NCI-H2196 treated with DMSO at 0.1 percent for 48 hours (cell line): Measurements from ENCODE around the gene GNG3.
"Not testable (repeated sequence)": the region's sequence is repeated elsewhere in the genome, so short reads cannot be mapped to it uniquely, and the experiment has no call there.

ENCODE experiments used
- DNase-seq: peaks from one replicate; lab custom pipeline; 2025; ENCODE audit not compliant: unreplicated experiment; lab: John Stamatoyannopoulos, UW

Gene GNG3

DNA sequence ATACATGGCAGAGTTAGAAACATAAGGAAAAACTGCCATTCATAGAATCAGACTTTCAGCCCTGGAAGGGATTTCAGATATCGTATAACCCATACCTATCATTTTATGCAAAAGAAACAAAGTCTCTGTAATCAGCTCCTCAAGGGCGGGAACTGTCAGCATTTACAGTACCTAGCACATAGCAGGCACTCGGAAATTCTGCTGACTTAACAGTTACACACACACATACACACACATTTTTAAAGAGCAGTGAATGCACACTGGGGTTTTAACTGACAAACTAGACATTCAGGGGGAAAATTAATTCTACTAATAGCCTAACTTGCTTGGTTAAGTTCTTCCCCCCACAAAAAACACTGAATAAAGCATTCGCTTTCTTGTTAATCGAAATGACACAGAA is 8.7 kb downstream of the GNG3 start:
- DNase-seq: no peak

DNA sequence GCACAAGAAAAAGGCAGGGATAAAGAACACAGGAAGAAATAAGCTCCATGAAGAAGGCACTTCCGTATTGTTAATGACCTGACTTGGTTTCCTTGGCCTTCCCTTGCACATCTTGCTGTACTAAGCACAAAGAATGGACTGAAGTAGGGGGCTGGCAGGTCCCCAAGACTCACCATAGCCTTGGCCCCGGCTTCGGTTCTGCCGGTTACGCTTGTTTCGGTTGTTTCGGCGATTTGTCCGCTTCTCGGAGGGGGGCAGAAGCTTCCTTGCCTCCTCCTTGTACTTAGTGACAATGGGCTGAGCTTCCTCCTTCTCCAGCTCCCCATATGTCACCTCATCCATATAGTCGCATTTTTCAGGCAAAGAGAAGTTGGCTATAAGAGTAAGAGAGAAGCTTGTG is 9.3 kb downstream of the GNG3 start:
- no peak for DNase-seq

DNA sequence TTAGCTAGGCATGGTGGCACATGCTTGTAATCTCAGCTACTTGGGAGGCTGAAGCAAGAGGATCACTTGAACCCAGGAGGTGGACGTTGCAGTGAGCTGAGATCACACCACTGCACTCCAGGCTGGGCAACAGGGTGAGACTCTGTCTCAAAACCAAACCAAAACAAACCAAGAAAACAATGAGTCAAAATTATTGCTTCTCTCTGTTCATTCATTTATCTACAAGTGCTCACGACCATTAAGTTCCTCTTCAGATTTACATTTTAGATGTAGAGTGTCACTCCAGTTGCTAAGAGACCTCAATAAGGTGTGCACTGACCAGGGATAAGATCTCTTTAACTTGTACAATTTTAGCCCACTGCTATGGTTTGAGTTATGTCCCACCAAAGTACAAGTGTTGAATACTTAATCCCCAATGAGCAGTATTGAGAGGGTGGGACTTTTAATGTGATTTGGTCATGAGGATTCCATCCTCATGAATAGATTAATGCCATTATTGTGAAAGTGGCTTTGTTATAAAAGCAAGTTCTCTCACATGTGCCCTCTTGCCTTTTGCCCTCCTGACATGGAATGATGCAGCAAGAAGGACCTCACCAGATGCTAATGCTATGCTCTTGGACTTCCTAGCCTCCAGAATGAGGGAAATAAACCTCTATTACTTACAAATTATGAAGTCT is 12.0 kb downstream of the GNG3 start:
- DNase-seq: no peak

DNA sequence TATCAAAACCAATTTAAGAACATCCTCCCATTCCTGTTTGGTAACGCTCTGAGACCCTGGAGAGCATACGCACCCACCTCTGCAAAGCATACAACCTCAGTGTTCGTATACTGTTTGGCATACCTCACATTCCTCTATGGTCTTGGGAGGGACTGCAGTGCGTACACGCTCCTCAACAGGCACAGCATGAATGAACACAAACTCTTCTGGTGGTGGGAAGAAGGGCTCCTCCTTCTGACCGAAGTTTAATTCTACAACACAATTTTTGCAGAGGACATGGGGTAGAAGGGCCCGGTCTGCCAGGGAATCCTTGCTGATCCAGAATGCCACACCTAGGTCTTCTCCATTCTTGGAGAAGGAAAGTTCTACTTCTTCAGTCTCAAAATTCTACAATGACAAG is 14.5 kb downstream of the GNG3 start:
- no peak for DNase-seq

DNA sequence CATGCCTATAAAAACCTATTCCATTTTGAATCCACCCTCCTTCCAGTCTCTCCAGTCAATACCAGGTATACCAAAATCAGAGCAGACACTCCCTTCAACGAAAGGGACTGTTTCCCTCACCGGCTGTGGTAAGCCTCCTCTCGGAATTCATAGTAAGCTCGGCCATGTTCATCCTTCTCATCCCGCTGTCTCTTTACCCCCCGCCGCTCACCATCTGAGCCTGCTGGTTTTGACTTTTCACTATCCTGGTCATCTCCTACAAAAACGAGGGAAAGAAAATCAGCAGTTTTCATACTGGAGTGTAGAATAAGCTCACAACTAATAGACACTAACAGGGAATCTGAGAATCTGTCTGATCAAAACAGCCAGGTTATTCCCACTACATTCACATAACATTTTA is 16.7 kb downstream of the GNG3 start:
- no peak for DNase-seq

DNA sequence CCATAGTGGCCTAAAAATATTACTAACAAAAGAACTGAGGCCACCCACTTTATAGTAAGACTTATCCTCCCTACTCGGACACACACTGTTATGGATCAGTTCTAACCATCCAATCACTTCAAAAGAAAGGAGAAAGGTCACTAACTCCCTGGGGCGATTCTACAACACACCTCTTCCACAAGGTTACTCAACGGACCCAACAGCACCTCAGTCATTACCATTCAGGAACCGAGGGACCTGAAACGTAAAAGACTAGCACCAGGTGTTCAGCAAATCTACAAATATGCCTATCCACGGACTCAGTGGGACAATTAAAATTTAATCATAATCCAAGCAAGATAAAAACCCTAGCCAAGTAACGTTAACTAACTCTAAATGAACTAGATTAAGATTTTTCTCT is 18.2 kb downstream of the GNG3 start:
- DNase-seq: no peak

DNA sequence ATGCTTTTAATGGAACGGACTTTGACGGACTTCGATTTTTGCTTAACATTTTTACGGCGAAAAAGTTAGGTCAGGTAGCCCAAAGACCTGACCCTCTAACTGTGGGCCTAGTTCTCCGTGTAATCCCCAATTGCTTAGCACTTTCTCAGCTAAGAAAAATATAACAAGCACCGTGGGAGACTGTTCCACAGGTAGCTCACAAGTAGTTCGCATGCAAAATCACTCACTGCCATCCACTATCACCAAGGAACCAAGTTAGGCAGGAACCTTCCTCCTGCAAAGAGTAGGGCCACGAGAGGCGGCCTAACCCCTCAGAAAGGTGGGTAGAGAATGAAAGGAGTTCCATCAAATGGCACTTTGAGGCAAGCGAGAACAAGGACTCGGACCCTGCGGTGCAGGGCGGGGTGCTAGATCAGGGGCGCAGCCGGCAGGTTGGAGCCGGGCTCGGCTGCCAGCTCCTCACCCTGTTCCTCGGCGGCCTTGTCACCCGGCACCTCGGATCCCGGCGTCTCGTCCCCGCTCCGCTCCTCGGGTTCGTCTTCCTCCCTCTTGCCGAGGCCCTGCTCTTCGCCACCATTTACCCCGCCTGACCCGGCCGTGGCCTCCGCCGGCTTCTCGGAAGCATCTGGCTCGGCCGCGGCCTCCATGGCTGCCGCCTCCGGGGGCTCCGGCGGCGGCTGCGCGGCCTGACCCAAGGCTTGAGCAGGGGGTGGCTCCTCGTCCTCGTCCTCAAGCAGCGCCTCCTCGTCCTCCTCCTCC is 18.9 kb downstream of the GNG3 start:
- no peak for DNase-seq

DNA sequence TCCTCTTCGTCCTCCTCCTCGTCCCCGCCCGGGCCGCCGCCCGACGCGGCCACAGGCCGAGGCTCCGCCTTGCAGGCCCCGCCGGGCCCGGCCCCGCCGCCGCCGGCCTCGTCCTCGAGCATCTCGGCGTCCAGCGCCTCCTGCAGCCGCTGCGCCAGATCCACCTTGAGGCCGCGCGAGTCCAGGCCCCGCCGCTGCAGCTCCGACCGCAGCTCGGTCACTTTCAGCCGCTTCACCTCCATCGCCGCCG is 19.4 kb downstream of the GNG3 start:
- no peak for DNase-seq

DNA sequence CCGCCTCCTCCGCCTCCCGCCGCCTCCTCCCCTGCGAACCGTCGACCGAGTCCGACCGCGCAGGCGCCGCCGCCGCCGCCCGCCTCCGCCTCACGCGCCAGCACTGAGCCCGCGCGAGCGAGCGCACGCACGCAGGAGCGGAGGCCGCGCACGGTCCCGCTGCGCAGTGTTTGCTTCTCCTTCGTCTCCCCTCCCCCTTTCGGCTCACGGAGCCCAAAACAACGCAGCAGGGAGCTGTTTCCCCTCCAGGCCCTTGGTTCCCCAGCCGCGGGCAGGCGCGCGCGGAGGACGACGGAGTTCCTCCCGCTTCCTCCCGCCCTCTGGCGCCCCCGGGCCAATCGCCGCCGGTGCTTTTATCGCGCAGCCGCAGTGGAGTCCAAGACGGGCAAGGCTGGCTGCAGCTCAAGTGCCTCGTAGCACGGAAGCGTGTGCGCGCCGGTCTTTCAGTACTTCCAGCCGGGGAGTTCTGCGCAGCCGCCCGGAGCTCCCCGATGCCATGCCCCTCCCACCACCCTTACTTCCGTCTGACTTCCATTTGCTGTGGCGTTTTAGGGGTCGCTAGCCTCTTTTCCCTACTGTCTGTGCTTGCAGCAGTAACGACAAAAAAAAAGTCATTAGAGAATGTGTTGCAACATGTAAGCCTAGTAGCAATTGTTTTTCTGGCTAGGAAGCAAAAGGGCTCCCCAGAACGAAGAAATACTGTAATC is 19.8 kb downstream of the GNG3 start, which contains the start of gene HNRNPUL2:
HNRNPUL2 (minus strand) TSS at position 293 of the 707 bp plus-strand sequence. CDS start 301 bp downstream, outside the sequence.
- DNase-seq: peak; percentile 98

DNA sequence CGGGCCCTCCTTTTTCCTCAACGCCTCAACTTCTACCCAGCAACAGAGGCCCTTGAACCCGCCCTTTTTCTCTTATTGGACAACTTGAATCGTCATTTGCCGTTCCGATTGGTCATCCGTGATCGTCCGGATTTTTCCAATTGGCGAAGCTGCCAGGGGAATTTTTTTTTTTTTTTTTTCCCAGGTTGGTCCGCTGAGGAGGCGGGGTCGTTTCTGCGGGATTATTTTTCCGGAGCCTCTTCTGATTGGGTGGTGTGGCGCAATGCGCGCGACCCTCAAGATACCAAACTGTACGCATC is 20.3 kb downstream of the GNG3 start:
- peak; percentile 98 for DNase-seq

DNA sequence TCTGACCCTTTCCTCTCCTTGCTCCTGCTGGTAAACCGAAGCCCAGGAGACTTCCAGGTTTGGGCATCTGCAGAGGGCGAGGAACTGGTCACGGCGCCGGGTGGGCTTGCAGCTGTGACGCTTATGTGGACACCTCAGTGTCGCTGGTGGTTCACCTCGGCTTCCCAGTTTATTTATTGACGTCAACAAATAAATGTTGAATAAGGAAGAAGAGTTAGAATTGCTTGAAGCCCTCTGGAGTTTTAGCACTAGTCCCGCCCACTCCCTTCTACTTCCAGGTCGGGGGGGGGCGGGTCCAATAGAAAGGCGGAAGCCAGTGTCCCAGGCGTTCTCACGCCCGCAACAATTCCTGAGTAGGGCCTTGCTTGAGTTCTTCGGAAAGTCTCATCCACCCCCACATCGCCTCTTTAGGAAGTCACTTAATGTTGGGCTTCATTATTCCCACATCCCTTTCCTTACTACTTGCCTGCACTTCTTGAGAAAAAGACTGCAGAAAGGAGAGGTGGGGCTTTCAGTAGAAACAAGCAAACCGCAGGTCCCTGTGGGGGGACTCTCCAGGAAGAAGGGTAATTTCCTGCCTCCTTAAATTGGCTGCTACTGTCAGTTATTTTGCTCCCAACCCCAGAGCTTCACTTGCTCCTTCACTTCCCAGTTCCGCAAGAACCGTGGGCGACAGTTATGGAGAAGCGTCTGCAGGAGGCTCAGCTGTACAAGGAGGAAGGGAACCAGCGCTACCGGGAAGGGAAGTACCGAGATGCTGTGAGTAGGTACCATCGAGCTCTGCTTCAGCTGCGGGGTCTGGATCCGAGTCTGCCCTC is 20.9 kb downstream of the GNG3 start, which contains the start of gene TTC9C:
TTC9C (plus strand) TSS at position 316 of the 818 bp plus-strand sequence; CDS start at position 679, 363 bp downstream.
- DNase-seq: peak; percentile 70

DNA sequence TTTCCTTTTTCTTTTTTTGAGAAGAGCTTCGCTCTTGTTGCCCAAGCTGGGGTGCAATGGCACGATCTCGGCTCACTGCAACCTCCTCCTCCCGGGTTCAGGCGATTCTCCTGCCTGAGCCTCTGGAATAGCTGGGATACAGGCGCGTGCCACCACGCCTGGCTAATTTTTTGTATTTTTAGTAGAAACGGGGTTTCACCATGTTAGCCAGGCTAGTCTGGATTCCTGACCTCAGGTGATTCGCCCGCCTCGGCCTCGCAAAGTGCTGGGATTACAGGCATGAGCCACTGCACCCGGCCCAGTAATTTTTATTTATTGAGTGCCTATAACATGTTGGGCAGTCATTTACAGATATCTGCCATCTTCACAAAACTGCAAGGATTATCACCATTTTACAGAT is 22.6 kb downstream of the GNG3 start:
- not testable (repeated sequence) for DNase-seq

DNA sequence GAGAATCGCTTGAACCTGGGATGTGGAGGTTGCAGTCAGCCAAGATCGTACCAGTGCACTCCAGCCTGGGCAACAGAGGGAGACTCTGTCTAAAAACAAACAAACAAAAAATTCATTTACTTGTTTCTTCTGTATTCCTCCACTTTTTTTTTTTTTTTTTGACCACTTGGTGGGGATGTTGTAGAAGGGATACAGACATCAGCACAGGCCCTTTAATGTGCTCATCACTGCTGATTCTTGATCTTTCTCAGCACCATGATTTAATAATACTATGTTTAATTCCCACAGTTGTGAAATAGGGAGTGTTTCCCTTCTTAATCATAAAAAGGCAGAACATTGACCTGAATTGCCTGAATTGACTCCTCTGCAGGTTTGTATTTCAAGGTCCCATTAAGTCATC is 25.4 kb downstream of the GNG3 start:
- DNase-seq: no peak

DNA sequence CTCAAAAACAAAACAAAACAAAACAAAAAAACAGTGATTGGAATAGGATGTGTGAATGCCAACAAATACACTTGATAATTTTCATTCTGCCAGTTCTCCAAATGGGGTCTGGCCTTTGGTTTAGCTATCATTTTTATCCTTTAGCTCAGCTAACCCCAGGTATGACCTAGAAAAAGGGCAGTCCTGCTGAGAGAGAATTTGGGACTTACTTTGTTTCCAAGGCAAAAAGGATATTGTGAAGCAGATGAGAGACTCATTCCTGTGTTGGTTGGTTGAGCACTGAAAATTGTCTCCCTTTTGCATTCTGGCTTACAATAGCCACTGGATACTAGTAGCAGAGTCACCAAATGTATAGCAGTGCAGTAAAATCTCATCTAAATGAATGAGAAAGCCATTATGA is 29.7 kb downstream of the GNG3 start:
- DNase-seq: no peak

DNA sequence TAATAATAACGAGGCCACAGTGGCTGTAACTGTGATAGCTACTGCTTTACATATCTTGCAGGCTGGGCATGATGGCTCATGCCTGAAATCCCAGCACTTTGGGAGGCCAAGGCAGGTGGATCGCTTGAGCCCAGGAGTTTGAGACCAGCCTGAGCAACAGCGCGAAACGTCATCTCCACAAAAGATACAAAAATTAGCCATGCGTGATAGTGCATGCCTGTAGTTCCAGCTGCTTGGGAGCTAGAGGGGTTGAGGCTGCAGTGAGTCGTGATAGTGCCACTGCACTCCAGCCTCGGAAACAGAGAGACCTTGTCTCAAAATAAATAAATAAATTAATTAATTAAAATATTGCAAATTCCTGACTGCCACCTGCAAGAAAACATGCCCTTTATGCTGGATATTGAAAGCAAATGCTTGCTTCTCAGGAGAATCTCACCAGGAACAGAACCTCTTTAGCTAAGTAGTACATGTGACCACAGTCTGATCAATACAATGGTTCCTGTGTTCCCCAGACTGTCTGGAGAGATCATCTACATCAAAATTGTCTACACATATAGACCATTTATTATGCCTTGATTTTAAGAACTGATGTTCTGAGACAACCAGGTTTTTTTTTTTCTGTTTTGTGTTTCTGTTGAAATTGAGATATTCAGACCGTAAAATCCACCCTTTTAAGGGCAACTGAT is 40.1 kb downstream of the GNG3 start:
- DNase-seq: no peak

DNA sequence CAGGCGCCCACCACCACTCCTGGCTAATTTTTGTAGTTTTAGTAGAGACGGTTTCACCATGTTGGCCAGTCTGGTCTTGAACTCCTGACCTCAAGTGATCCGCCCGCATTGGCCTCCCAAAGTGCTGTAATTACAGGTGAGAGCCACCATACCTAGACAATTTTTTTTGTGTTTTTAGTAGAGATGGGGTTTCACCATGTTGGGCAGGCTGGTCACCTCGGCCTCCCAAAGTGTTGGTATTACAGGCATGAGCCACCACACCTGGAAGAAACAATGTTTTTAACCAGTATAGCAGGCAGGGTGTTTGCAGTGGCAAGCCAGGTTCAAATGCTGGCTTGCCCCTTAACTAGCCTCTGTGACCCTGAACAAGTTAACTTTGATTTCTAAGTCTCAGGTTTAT is 42.5 kb downstream of the GNG3 start:
- not testable (repeated sequence) for DNase-seq

DNA sequence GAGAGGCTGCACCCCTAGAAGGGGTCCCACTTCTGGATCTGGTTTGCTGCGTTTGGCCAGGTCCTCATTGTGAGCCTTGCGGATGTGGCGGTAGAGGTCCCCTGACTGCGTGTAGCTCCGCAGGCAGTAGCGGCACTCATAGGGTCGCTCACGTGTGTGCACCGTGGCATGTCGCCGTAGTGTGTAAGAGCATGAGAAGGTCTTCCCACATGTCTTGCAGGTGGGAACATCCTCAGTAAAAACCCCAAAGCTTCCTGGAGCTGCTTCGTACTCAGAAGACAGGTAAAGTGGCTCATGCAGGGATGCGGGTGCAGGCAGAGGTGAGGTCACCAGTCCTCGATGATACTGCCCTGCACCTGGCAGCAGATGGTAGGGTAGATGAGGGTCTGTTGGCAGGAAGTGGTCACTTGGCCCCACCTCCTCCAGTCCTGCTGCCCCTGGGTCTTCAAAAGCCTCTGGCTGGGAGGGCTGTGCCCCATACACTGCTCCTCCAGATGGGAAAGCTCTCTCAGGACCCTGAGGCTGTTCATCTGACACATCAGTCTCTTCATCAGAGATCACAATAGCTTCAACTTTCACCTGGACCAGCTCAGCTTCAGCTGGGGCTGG is 44.8 kb downstream of the GNG3 start:
- no peak for DNase-seq

DNA sequence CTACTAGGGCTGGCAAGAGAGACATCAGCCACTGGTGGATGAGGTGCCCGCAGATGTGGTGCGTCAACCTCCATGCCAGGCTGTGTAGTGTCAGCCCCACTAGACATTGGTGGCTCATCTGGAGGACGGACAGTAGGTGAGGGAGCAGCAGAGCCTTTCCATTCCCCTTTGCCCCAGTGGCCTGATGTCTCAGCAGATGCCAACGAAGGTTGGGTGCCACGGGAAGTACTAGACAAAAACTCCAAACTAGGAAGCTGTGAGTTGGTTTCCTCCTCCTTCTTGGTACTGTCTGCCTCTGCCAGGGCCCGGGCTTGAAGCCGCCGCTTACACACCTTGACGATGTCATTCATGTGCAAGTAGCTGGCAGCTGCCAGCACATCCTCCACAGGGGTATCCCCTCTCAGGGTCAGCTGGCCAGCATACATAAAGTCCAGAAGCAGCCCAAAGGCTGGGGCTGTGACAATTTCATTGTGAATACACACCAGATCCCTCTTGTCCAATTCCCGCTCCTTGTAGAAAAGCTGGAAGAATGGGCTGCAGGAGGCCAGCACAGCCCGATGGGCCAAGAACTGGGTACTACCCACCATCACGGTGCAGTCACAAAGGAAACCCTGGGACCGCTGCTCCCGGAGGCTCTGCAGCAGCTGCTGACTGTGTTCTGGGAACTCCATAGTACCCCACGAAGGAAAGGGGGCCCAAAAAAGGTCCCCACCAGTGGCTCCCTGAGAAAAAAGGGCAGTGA is 45.7 kb downstream of the GNG3 start:
- DNase-seq: no peak

DNA sequence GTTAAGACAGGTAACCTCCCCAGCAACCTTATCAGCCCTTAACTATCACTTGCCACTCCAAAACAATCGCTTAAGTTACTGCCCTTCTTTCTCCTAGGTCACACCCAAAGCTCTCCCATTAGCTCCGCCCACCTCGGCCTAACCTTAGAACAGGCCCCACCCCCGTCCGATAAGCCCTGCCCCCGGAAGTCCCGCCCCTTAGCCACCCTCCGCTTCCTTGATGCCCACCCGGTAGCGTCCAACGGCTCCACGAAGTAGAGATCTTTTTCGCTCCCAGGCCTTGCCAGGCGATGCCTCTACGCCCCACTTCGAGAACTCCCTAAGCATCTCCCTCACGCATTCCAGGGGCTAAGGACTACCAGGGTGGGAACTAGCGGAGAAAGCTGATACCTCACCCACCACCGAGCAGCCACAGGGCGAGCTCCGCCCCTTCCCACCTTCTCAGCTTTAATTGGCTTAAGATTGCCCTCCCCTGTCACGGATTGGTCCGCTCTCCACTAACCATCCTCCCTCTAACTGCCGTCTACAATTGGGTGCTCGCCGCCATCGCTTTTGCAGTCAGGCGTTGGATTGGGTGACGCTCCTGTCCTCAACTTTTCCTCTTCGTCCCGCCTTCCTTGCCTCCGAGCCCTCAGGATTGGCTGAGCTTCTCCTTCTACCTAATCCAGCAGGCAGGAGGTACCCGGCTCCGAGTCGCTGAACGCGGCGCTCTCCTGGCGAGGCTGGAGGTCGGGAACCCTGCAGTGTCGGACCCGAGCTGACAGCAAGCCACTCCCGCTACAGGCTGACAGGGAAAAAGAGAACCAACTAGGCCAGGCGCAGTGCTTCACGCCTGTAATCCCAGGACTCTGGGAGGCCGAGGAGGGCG is 46.5 kb downstream of the GNG3 start, which contains the start of gene ZBTB3:
ZBTB3 (minus strand) TSS at position 425 of the 868 bp plus-strand sequence. CDS start 496 bp downstream, outside the sequence.
- peak; percentile 99 for DNase-seq
